H1 (cell line): ENCODE data around the gene ZNF768. TPM values are rescaled to one million over a fixed set of nuclear protein-coding genes. Genes with fewer than 3 reads are reported as not detected.
A peak's percentile ranks its signal among the peaks of the same experiment; 100 is the strongest.

ENCODE experiments used
- GABPA ChIP-seq: IDR thresholded peaks from 2 replicates; pipeline ENCODE4 v1.6.1; 2011; ENCODE audit warnings: mild to moderate bottlenecking, low read length, moderate library complexity, borderline replicate concordance; ENCODE audit not compliant: insufficient read depth
- SIX5 ChIP-seq: IDR thresholded peaks from 2 replicates; pipeline ENCODE4 v1.6.1; 2011; ENCODE audit warnings: mild to moderate bottlenecking, low read depth, low read length
- TBP ChIP-seq: IDR thresholded peaks from 2 replicates; pipeline ENCODE4 v1.6.1; 2011; ENCODE audit warnings: low read depth, low read length, improper control_type of control experiment
- TCF12 ChIP-seq: IDR thresholded peaks from 2 replicates; pipeline ENCODE4 v1.6.1; 2011; ENCODE audit warnings: low read depth, mild to moderate bottlenecking, low read length
- polyA plus RNA-seq, 7 experiments: library from polyadenylated mRNA; depleted of rRNA in 3 of 7; stranded (reverse) in 5 of 7; unstranded in 2 of 7; fragments of >200 nt in 5 of 7; fragments of 200-250 nt in 2 of 7; gene quantifications; 1 replicate in 5 of 7; 2 replicates in 1 of 7; 4 replicates in 1 of 7; pipeline versions ENCODE4 v1.2.1 to v1.2.3, GENCODE V29; 2011 to 2013; ENCODE audit warnings: missing spikeins in 2 of 7, mixed read lengths in 2 of 7
- total RNA-seq: library from RNA; stranded (reverse); fragmentation: NEBNext Ultra II Directional; extraction: Animal tissue kit (Norgen Biotek cat#: 25700); gene quantifications from 2 replicates; pipeline ENCODE4 v1.2.1, GENCODE V29; 2021
- TF ChIP-seq, protein P1 (sequence below): IDR thresholded peaks from 2 replicates; pipeline ENCODE4 v1.6.1; 2012; ENCODE audit warnings: inconsistent platforms

ZNF768 gene
- total and polyA plus RNA-seq, 2 of the 8 experiments (the other 6 are each of a cell fraction or from before 2014, with no cell fraction given): 36.1 to 47.7 TPM

DNA sequence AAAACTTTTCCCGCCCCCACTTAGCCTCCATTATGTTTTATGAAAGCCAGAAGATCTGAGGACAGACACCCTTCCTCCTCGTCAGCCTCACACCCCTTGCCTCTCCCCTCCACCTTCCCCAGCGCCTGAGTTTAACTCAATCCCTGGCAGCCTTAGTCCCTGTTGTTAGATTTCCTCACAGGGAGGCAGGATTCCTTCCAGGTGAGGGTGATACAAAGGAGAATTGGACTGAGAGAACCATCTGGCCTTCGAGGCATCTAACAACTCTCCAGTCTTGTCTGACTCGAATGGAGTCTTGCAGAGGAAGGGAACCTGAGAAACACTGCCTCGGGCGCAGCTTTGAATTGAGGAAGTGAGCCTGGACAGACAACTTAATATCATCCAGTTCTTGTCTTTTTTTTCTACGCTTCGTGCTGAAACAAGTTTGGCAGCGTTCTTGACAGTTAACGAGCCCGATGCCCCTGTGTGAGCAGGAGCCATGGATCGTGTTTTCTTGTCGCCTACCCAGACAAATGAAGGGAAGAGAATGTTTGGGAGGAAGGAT is 1.3 kb upstream of the ZNF768 start (continued):
- TF ChIP-seq GABPA (no peak), TCF12 (no peak), SIX5 (no peak), TBP (no peak)
- TF ChIP-seq, protein P1, sequence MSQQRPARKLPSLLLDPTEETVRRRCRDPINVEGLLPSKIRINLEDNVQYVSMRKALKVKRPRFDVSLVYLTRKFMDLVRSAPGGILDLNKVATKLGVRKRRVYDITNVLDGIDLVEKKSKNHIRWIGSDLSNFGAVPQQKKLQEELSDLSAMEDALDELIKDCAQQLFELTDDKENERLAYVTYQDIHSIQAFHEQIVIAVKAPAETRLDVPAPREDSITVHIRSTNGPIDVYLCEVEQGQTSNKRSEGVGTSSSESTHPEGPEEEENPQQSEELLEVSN: peak; percentile 86
